Measurements from ENCODE around the gene PDCD11.

DNA sequence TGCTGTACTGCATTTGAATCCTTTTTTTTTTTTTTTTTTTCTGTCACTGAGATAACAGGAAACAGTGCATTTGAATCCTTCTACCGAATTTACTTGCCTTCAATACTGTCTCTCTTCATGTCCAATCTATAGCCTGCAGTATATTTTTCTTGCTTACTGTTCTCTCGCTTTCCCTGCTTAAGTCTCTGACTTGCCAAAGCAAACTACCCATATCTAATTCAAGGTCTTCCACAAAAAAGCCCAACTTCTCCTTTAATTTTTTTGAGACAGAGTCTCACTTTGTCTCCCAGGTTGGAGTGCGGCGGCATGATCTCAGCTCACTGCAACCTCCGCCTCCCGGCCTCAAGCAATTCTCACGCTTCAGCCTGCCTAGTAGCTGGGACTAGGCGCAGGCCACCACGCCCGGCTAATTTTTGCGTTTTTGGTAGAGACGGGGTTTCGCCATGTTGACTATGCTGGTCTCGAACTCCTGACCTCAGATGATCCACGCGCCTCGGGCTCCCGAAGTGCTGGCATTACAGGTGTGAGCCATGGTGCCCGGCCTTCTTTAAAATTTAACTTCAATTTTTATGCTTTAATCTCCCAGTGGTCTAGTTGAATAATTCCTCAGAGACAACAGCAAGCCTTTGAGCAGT lies 882 bp downstream of the PDCD11 start:
- TF ChIP-seq, protein P1, sequence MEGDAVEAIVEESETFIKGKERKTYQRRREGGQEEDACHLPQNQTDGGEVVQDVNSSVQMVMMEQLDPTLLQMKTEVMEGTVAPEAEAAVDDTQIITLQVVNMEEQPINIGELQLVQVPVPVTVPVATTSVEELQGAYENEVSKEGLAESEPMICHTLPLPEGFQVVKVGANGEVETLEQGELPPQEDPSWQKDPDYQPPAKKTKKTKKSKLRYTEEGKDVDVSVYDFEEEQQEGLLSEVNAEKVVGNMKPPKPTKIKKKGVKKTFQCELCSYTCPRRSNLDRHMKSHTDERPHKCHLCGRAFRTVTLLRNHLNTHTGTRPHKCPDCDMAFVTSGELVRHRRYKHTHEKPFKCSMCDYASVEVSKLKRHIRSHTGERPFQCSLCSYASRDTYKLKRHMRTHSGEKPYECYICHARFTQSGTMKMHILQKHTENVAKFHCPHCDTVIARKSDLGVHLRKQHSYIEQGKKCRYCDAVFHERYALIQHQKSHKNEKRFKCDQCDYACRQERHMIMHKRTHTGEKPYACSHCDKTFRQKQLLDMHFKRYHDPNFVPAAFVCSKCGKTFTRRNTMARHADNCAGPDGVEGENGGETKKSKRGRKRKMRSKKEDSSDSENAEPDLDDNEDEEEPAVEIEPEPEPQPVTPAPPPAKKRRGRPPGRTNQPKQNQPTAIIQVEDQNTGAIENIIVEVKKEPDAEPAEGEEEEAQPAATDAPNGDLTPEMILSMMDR (IDR thresholded peaks at IDR 0.05), result no peak
- TF ChIP-seq EP300 (IDR thresholded peaks at IDR 0.05), result no peak
